ENCODE results near the gene HPS4. TPM values are rescaled to one million over a fixed set of nuclear protein-coding genes. Genes with fewer than 3 reads are reported as not detected.
"Not testable (repeated sequence)": the region's sequence is repeated elsewhere in the genome, so short reads cannot be mapped to it uniquely, and the experiment has no call there.

The HPS4 gene
- 22.1 and 34.7 TPM in 2 replicates for total RNA-seq

DNA sequence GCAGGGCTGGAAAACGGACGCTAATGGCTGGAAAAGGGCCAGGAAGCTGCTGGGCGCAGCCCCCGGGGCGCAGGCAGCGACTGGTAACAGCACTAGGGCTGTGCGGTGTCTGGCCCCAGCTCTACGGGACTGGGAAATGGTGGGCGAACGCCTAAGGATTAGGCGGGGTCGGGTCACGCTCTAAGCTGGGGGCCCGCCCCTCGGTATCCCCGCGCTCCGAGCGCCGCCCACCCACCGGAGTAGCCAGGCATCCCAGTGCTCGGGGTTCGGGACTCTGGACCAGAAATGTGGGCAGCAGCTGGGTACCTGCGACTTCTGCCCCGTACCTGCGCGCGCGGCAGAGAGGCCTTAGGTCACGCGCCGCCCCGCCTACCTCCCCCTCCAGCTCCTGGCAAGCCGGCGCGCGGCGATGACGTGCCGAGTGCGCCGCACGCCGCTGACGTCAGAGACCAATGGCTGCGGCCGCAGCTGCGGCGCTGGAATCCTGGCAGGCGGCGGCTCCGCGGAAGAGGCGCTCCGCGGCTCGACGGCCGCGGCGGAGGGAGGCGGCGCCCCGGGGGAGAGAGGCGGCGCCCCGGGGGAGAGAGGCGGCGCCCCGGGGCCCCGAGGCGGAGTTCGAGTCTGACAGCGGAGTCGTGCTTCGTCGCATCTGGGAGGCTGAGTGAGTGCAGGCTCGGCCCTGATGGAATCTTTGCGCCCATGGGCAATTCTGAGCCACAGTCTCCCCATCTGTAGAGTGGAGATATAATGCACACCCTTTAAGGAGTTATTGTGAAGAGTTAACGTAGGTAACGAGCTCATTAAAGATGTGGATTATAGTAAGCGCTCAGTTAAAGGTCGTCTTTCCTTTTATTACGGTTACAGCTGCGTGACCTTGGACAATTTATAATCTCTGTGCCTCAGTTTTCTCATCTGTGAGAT lies at the start of gene HPS4, which contains the start of gene SRRD:
Gene HPS4 (minus strand): TSS at position 345 of the 921 bp plus-strand sequence. CDS start 2,021 bp downstream, outside the sequence.
Gene SRRD (plus strand): TSS at position 439 of the 921 bp plus-strand sequence. CDS start 14 bp downstream, at position 453.
- DNase-seq (ENCODE audit: low read depth), result peak; percentile 60

DNA sequence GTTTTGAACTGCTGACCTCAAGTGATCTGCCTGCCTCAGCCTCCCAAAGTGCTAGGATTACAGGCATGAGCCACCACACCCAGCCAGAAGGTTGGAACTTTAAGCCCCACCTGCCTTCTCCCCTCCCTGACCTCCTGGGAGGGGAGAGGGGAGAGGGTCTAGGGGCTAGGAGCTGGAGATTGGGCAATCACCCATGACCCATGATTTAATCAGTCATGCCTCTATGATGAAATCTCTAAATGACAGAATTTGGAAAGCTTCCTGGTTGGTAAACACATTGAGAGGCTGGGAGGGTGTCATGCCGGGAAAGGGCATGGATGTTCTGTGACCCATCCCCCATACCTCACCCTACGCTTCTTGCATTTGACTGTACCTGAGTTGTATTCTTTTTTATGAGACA lies 45.8 kb upstream of the HPS4 start:
- peak; percentile 68 for DNase-seq (ENCODE audit: low read depth)

DNA sequence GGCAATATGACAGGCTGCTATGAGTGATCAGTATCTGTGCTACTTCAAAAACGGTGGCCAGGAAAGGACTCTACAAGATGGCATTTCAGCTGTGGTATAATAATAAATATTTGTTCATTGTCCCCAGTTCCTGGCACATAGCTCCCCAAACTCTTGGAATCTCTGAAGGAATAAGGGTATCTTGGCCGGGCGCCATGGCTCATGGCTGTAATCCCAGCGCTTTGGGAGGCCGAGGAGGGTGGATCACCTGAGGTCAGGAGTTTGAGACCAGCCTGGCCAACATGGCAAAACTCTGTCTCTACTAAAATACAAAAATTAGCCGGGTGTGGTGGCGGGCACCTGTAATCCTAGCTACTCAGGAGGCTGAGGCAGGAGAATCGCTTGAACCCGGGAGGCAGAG lies 44.9 kb upstream of the HPS4 start:
- not testable (repeated sequence) for DNase-seq (ENCODE audit: low read depth)

DNA sequence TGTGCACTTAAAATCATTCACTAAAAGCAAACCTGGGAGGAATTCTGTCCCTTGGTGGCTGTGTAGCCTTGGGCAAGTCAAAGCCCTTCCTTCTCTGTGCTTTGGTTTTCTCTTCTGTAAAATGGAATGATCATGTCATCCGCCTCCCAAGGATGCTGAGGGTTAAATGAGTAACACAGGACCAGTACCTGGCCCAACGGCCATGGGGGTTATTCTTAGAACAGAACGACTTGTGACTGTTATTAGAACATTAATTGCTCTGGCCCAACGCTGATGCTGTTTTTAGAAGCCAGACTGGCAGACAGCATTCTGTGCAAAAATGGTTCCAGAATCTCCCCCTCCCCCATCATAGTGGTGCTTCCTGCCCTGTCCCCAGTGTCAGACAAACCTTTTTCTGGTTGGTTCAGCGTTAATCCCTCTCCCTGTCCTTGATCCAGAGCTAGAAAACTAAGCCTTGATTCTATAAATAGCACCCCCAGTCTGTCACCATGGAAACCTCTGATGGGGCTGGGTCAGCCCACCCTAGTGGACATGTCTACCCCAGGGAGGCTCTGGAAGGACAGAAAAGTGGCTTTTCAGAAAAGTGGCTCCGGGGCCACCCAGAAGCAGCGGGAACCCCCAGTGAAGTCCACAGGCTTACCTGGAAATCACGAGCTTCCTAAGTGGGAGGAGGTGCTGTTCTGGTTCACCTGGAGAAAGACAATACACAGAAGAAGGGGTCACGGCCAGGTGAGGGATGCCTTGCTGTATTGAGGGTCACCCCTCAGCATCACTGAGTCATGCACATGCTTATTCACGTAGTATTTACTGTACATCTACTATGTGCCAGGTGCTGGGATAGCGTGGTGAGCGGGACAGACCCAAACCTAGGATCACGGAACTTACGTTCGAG lies 44.2 kb upstream of the HPS4 start:
- no peak for DNase-seq (ENCODE audit: low read depth)

DNA sequence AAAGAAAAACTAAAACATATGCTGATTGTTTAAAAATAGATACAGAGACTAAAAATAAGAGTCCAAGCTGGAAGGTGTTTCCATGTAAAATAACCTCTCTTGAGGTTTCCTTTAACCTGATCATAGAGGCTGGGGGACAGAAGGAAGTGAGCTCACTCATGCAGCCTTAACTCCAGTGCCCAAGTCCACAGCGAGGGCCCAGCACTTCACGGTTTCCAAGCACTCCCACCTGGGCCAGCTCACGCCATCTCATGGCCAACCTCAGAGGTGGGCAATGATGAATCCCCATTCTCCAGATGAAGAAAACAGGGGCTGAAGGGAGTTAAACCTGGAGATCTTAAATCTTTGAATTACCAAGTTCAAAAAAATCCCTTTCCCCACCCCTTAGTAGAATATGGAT lies 43.6 kb upstream of the HPS4 start:
- DNase-seq (ENCODE audit: low read depth), result no peak

DNA sequence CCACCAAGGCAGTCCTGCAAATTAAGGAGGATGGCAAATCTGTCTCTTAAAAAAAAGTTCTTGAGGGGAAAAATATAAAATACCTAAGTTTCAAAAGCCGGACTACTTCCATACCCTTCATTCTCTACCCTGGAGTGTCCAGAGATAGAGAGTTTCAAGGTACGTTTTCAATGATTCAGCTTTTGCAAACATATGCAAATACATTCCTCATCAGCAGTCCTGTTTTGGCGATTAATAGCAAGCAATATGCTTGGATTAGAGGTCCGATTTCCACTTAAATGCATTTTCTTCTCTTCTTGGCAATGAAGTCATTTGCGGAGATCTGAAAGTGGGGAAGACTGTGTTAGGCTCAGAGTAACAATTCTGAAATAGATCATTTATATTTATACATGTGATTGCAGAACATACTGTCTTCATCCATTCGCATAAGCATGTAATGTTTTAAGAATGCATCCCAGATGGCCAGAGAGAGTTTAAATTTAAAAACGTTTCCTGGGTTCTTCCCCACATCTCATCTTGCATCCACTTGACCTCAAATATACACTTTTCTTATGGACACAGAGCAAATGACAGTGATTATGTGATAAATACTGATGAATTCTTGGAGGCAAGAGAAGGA lies 42.5 kb upstream of the HPS4 start:
- DNase-seq (ENCODE audit: low read depth), result no peak

DNA sequence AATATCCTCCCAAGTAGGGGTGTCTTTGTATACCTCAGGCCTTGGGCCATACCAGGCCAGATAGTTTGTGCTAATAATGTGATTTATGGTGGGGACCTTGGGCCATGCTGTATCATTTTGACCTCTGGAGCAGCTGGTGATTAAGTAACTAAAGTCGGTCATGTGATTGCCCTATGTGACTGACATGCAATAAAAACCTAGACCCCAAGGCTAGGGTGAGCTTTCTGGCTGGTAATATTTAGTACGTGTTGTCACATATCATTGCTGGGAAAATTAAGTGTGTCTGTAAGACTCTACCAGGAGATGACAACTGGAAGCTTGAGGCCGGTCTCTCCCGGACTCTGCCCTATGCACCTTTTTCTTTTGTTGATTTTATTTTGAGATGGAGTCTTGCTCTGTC lies 41.3 kb upstream of the HPS4 start:
- no peak for DNase-seq (ENCODE audit: low read depth)

DNA sequence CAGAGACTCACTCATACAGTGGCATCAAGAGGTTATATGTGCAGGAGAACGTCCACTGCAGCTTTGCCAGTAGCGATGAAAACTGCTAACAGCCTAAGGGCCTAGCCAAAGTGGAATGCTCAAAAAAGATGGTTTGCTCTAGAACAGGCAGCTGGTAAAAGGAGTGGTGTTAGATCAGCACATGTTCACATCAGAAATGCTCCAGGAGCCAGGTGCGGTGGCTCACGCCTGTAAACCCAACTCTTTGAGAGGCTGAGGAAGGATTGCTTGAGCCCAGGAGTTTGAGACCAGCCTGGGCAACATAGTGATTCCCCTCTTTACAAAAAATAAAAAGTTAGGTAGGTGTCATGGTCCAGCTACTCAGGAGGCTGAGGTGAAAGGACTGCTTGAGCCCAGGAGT lies 39.0 kb upstream of the HPS4 start:
- DNase-seq (ENCODE audit: low read depth), result no peak

DNA sequence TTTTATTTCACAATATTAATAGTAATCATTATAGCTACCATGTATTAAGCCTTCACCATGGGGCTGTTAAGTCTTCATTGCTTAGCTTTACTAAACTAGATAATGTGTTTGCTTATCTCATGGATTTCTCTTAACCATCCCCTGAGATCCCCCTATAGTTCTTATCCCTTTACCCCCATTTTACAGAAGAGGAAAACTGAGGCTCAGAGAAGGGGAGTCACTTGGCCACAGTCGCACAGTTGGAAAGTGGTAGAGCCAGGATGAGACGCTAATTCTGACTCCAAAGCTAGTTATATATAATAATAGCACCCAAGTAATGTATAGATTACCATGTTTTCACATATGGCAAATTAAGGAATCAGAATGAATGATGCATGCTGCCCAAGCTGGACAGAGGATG lies 38.4 kb upstream of the HPS4 start:
- DNase-seq (ENCODE audit: low read depth), result no peak

DNA sequence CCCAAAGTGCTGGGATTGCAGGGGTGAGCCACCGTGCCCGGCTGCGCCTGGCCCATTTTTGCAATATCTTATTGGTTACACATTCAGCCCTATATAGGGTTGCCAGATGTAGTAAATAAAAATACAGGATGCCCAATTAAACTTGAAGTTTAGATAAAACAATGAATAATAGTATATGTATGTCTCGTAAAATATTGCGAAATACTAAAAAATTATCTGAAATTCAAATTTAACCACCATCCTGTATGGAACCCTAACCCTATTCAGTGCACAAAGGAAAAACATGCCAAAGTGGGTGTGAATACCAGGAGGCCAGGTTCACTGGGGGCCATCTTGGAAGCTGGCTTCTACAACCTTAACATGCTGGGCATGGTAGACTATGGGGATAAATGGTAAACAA lies 33.8 kb upstream of the HPS4 start:
- no peak for DNase-seq (ENCODE audit: low read depth)

DNA sequence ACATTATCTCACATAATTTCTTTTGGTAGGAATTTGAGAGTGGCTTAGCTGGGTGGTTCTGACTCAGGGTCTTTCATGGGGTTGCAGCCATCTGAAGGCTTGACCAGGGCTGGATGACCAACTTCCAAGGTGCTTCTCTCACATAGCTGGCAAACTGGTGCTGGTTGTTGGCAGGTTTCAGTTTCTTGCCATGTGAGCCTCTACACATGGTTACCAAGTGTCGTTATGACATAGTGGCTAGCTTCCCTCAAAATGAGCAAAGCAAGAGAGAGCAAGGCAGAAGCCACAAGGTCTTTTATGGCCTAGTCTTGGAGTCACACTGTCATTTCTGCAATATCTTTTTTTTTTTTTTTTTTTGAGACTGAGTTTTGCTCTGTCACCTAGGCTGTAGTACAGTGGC lies 32.9 kb upstream of the HPS4 start:
- DNase-seq (ENCODE audit: low read depth), result no peak

DNA sequence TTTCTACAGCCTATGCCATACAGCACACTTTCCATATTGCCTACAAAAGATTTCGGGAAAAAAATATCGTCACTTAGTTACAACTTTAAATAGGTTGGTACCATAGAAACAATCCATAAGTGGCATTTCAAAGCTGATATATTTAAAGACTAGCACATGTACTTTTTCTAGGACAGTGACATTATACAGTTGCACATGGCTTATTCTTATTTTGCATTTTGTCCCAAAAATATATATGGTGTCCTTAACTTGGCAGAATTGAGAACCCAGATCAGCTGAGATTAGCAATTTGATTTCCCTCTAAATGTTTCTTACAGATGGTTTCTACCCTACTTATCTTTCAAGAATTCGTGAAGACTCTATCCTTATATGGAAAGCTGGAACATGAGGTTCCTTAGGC lies 32.3 kb upstream of the HPS4 start:
- no peak for DNase-seq (ENCODE audit: low read depth)

DNA sequence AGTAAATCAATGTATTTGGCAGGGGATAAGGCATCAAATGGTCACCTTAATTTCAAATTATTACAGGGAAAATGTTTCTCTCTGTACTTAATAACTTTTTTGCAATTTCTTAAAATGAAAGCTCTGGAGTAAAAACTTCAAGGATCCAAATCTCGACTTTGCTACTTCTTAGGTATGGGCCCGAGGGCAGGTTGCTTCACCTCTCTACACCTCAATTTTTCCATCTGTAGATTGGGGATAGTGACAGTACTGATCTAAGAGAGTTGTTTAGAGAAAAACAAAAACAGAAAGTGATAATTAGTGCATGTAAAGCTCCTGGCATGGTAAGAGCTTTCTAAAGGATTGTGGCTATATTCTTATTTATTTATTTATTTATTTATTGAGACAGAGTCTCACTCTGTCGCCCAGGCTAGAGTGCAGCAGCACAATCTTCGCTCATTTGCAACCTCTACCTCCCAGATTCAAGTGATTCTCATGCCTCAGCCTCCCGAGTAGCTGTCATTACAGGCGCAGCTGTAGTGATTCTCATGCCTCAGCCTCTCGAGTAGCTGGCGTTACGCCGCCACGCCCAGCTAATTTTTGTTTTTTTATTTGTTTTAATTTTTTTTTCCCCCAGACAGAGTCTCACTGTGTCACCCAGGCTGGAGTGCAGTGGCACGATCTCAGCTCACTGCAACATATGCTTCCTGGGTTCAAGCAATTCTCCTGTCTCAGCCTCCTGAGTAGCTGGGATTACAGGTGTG lies 31.0 kb upstream of the HPS4 start:
- DNase-seq (ENCODE audit: low read depth), result no peak

DNA sequence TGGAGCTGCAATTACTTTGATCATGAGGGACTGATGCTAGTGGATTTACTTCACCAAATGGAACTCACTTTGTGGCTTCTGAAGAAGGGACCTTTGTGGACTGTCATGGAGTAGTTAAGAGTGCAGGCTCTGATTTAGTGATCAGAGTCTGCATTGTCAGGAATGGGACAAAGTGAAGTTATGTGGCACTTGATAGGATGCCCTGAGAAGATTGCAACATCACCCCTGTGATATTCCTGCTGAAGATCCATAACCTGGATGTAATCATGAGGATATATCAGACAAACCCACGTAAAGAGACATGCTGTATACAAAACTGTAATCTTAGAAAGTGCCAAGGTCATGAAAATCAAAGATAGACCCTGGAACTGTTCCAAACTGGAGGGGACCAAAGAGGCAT lies 30.3 kb upstream of the HPS4 start:
- DNase-seq (ENCODE audit: low read depth), result no peak

DNA sequence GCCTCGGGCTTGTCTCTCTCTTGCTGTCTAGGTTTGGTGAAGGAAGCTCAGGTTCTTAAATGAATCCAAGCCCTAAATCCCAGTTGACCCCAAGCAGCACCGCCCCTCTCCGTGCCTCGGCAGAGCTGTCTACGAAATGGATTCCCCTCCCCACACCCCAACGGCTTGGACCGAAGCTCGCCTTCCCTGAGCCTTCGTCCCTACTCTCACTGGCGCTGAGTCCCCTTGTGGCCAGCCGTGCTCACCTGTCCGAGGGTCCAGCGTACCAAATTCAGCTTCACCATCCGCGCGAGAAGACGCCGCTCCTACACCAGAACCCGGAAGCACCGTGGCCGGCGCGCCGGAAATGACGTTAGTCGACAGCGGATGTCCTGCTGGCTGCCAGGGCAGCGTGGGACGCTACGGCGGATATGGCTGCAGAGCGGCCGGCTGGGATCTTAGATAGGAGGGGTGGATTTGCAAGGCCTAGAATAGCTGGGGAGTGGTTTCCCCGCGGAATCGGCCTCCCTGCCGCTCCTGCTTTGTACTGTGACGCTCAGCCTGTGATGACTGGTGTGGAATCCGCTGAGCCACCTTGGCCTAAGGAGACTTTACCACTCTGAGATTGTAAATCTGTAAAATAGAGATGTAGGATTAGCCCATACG lies 28.7 kb upstream of the HPS4 start, which contains the start of gene TFIP11:
Gene TFIP11 (minus strand): TSS at position 325 of the 645 bp plus-strand sequence. CDS start 2,201 bp downstream, outside the sequence.
- peak; percentile 78 for DNase-seq (ENCODE audit: low read depth)

DNA sequence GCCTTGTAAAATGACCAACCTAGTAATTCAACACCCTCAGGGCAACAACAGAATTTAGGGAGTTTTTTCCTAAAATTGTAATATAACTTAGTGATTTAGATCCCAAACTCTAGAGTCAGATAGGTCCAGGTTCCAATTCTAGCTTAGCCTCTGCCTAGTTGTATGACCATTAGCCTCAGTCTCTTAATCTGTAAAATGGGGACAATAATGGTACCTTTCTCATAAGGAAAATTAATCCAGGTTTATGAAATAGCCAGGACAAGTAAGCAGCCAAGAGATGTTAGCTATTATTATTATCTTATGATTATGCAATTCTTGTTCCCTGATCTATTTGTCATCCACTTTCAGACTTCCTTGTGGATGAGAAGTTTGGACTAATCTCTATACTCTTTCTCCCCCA lies 24.6 kb upstream of the HPS4 start:
- no peak for DNase-seq (ENCODE audit: low read depth)

DNA sequence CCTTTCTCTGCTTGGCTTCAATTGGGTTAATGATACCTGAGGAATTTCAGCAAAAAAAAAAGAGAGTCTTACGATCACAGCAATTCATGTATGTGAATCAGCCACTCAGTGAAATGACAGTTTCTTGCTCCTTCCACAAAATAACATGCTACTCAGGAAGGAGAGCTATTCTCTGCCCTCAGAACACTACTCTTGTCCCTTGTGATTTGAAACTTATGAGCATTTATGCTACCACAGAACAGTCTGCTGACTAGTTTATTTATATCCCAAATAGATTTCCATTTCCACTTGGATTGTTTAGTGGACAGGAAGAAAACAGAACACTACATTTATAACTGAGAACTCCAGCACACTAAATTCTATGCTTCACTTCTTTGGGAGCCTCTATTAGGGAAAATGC lies 20.2 kb upstream of the HPS4 start:
- no peak for DNase-seq (ENCODE audit: low read depth)

DNA sequence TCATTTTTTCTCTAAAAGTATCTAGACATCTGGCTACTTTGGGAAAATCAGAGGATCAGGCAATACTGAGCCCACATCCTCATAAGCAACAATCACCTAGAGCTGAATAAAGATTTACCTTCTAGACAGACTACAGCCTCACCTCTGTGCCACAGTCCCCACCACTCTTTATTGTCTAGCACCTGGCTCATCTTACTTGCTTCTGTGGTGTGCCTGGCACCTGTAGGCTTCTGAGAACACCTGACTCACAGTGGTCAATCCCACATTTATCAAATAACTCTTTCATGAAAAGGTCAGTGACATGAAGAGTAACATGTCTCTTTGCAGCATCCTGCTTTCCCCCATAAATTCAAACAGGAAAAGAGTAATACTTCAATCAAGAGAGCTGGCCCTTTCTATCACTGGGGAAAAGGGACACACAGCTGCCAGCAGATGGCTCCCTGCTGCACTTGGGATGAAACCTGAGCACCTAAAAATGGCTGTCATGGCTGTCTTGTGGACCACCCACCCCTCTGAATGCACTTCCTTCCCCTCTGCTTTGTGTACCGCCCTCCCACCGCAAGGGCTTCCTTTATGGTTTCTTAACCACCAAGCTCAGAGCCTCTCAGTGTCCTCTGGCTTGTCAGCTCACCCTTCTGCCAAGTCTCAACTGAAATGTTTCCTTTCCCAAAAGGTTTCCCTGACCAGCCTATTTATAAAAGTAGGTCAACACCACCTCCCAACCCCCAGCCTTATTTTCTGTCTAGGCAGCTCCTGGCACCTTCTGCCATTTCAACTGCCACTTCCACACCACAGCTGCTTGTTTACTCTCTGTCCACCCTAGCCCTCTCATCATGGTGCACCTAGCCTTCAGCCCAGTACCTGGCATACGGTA lies 19.3 kb upstream of the HPS4 start:
- no peak for DNase-seq (ENCODE audit: low read depth)

DNA sequence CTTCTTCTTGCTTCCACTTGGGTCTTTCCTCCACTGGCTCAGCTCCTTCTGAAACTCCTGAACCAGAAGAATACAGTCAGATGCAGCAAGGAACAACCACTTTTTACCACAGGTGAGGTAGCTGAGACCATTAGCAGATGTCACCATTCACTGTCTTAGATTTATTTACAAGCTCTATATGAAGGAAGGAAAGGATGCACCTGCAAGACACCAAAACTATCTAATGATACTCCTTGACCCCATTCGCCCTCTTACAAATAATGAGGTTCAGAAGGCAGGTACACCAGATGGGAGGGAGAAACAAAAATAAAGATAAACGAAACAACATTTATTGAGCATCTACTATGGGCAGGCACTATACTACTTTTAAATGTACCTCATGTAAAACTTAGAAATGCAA lies 18.4 kb upstream of the HPS4 start:
- no peak for DNase-seq (ENCODE audit: low read depth)

DNA sequence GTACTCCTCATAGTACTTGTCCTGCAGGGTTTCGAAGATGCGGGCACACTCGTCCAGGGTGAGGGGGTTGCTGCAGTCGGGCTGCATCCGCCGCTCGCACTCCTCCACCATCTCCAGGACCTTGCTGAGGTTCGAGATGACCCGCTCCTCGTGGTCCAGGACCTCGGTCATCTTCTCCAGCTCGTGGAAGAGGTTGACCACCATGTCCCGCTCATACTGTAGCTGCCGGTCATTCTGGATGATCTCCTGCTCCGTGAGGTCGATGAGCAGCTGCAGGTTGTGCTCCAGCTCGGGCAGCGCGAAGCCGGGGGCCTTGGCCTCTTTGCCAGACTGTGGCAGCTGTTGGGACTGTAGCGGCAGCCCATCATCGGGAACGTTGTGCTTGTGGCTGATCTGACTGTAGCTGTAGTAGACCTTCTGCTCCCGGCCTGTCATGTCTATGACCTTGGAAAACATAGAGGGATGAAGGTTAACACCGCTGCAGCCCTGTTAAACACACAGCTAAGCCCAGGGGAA lies 15.7 kb upstream of the HPS4 start:
- no peak for DNase-seq (ENCODE audit: low read depth)
